Uterus (tissue), 2 donors: ENCODE results near the gene RANBP10.

Experiments used
- CTCF ChIP-seq, 4 experiments: fragments of 200-600 bp in 2 of 4; fragments of 450-650 bp in 2 of 4; sonication (generic) in 2 of 4; IDR thresholded peaks; one replicate each; pipeline ENCODE4 v1.5.1; 2016 to 2019; ENCODE audit warnings: antibody characterized with exemption in 4 of 4, mild to moderate bottlenecking in 2 of 4, moderate library complexity in 1 of 4
- POLR2A ChIP-seq, 2 donors: fragments of 450-650 bp; IDR thresholded peaks; one replicate each; pipeline ENCODE4 v1.6.1; 2016; ENCODE audit warnings: antibody characterized with exemption in 2 of 2, mild to moderate bottlenecking in 1 of 2, moderate library complexity in 1 of 2

- TF ChIP-seq CTCF (IDR thresholded peaks at IDR 0.05), result no peak
- TF ChIP-seq POLR2A (IDR thresholded peaks at IDR 0.05), result no peak
Observed at GRCh38 chr16:67766291-67766690, 40.1 kb downstream of the RANBP10 start.
